Stimulated activated CD4-positive, alpha-beta T cell treated with anti-CD3 and anti-CD28 coated beads, Interleukin-2, amount 100 ng/mL, for 48 hours (primary cell): Measurements from ENCODE around the gene PCDH15.

Experiments
- DNase-seq, 2 donors: peaks; one replicate each; pipeline ENCODE4 v3.0.0-alpha.2; 2020

PCDH15 gene

GRCh38 chr10:54363390-54363789 is 437.6 kb downstream of the PCDH15 start:
- no peak for DNase-seq

- DNase-seq, result no peak
Measured at GRCh38 chr10:54342058-54342457, 459.0 kb downstream of the PCDH15 start.

GRCh38 chr10:54335296-54335695 is 465.7 kb downstream of the PCDH15 start:
- DNase-seq, result no peak

GRCh38 chr10:54319341-54319740 is 481.7 kb downstream of the PCDH15 start:
- DNase-seq, result no peak

GRCh38 chr10:54318470-54318869 is 482.6 kb downstream of the PCDH15 start:
- DNase-seq, result no peak

- DNase-seq, result no peak
Measured at GRCh38 chr10:54314430-54314829, 486.6 kb downstream of the PCDH15 start.

GRCh38 chr10:54284526-54285193 is 516.4 kb downstream of the PCDH15 start:
- DNase-seq, result no peak

GRCh38 chr10:54282012-54282411 is 519.0 kb downstream of the PCDH15 start:
- DNase-seq, result no peak

- no peak for DNase-seq
Measured at GRCh38 chr10:54266395-54266794, 534.6 kb downstream of the PCDH15 start.

- no peak for DNase-seq
Measured at GRCh38 chr10:54262726-54263125, 538.3 kb downstream of the PCDH15 start.

GRCh38 chr10:54259104-54259503 is 541.9 kb downstream of the PCDH15 start:
- DNase-seq, result no peak

- no peak for DNase-seq
Measured at GRCh38 chr10:54234832-54235231, 566.2 kb downstream of the PCDH15 start.

GRCh38 chr10:54203401-54203800 is 597.6 kb downstream of the PCDH15 start:
- no peak for DNase-seq

GRCh38 chr10:54198051-54198450 is 603.0 kb downstream of the PCDH15 start:
- DNase-seq, result no peak

GRCh38 chr10:54194806-54195205 is 606.2 kb downstream of the PCDH15 start:
- DNase-seq, result no peak

- DNase-seq, result no peak
Measured at GRCh38 chr10:54159924-54160323, 641.1 kb downstream of the PCDH15 start.

- DNase-seq, result no peak
Measured at GRCh38 chr10:54148508-54148907, 652.5 kb downstream of the PCDH15 start.

- no peak for DNase-seq
Measured at GRCh38 chr10:54139819-54140428, 661.1 kb downstream of the PCDH15 start.

GRCh38 chr10:54137396-54137795 is 663.6 kb downstream of the PCDH15 start:
- DNase-seq, result no peak

- DNase-seq, result no peak
Measured at GRCh38 chr10:54133203-54133602, 667.8 kb downstream of the PCDH15 start.

GRCh38 chr10:54131833-54132232 is 669.2 kb downstream of the PCDH15 start:
- no peak for DNase-seq

- DNase-seq, result no peak
Measured at GRCh38 chr10:54130394-54130793, 670.6 kb downstream of the PCDH15 start.

- no peak for DNase-seq
Measured at GRCh38 chr10:54125098-54125747, 675.8 kb downstream of the PCDH15 start.

- no peak for DNase-seq
Measured at GRCh38 chr10:54124209-54124885, 676.7 kb downstream of the PCDH15 start.
